IPS-11a (cell line): ENCODE results near the gene PHKA1.
"Not testable (repeated sequence)": the region's sequence is repeated elsewhere in the genome, so short reads cannot be mapped to it uniquely, and the experiment has no call there.

ENCODE experiments used
- H3K4me3 ChIP-seq: one replicate; pipeline ENCODE4 v1.5.1; 2013; ENCODE audit warnings: low read depth, low read length, control low read depth

PHKA1 gene

DNA sequence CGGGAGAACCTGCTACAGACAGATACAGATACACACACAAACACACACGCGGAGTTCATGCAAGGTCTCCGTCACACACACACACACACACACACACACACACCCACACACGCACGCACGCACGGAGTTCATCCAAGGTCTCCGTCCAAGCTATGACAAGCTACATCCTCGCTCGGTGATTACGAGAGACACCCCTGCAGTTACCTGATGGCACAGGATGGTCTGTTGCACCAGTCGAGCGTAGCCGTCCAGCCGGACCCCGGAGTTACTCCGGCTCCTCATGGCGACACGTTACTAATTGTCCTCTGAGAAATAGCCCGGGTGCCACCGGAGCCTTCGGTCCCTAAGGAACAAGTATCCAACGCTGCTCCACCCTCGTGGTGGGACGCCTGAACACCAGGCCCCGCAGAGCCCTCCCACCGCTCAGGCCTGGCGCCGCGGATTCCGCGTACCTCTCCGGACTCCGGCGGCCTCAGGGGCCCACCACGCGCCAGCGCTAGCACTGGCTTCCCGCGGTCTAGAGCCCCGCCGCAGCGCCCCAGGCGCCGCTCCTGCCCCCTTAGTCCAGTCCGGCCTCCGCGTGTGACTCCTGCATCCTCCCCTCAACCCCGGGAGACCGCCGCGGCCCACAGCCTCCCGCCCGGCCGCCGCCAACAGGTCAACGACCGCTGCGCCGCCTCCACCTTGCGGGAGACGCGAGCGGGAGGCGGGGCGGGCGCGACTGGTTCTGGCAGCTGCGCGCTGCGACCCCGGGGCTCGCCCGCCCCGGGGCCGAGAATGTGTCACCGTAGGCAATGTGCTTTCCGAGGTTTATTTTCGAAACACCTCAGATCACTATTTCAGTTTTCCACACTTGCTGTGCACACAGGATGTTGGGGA is at the start of gene PHKA1:
TSS of gene PHKA1 (minus strand) at position 708 of the 879 bp plus-strand sequence. CDS start at position 282, 426 bp downstream.
- peak within 1 kb of the TSS; percentile 56 for H3K4me3 ChIP-seq

DNA sequence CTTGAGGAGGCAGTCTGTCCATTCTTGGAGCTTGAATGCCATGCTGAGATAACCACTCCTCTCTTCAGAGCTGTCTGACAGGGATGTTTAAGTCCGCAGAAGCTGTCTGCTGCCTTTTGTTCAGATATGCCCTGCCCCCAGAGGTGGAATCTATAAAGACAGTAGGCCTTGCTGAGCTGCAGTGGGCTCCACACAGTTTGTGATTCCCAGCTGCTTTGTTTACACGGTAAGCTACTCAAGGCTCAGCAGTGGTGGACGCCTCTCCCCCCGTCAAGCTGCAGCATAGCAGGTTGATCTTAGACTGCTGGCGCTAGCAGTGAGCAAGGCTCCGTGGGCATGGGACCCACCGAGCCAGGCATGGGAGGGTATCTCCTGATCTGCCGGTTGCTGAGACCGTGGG is 46.3 kb upstream of the PHKA1 start:
- H3K4me3 ChIP-seq = not testable (repeated sequence)

DNA sequence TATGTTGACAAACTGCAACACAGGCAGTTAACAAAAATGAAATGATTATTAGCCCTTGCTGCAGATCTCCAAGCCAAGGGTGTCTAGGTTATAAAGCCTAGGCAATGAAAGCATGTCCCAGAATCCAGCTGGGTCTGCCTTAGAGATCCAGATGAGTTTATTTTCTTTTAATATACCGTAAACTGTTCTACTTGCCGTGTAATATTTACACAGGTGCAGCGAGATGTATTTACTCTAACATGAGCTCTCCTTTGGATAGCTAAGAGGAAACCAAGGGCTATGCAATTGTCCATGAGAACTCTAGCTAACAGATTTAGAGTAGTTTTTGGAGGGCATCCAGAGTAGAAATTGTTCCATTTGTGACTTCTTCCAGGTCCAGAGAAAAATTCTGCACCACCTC is 34.4 kb upstream of the PHKA1 start:
- H3K4me3 ChIP-seq = not testable (repeated sequence)

DNA sequence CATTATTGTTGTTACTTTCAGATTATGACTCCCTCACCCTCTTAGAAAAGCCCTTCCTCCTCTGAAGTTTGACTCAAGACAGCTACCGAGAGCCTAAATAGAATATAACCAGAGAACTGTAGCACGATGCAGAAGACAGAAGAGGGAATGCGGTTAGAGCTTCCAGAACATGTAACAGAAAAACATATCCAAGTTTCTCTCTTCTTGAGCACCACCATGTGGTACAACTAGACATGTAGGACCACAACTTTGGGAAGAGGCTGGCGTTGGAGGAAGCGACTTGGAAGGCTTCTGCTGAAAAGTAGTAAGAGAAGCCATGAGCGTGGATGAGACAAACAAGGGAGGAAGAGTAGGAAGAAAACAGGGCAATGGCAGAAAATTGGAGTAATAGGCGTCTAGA is 31.4 kb upstream of the PHKA1 start:
- H3K4me3 ChIP-seq = not testable (repeated sequence)

DNA sequence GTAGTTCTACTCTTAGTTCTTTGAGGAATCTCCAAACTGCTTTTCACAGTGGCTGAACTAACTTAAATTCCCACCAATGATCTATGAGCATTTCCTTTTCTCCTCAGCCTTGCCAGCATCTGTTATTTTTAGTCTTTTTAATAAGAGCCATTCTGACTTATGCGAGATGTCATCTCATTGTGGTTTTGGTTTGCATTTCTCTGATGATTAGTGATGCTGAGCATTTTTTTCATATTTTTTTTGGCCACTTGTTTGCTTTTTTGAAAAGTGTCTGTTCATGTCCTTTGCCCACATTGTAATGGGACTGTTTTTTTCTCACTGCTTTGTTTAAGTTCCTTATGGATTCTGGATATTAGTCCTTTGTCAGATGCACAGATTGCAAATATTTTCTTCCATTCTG is 21.5 kb upstream of the PHKA1 start:
- H3K4me3 ChIP-seq = no peak overlapping the region

DNA sequence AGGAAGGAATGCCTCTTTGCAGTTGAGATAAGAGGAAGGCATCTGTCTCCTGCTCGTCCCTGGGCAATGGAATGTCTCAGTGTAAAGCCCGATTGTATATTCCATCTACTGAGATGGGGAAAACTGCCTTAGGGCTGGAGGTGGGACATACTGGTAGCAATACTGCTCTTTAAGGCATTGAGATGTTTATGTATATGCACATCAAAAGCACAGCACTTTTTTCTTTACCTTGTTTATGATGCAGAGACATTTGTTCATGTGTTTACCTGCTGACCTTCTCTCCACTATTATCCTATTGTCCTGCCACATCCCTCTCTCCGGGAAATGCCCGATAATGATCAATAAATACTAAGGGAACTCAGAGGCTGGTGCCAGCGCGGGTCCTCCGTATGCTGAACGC is 19.5 kb upstream of the PHKA1 start:
- not testable (repeated sequence) for H3K4me3 ChIP-seq

DNA sequence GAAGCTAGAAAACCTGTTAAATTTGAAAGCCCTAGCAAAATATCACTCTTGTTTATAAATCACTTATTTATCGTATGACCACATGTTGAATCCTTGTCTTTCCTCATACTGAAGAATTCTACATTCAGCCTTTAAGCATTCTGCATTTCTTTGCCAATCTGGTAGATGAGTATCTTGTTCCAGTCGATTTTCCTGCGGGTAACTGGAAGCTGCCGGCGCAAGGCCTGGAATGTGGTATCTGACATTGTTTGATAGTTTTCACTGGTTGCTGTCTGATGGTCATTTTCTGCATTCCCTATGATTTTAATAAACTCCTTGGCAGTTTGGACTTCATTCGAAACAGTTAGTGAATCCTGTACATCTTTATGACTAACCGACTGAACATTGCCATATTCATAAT is 13.7 kb upstream of the PHKA1 start:
- no peak overlapping the region for H3K4me3 ChIP-seq

DNA sequence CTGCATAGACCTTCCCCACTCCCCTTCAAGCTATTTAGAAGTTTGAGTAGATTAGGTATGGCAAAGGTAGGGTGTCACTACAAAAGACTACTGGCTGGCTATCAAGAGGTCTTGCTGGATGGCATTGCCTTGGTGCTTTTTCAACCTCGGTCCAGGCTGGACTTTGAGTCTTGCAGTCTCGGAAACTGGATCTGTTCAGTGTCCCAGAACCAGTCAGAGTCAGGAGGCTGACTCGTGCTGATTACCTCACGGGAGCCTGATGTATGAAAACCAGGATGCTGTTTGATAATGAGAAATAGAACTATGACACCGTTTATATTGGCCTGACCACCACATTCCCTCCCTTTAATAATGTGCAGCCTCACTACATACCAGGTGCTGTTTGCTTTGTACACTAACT is 2.7 kb upstream of the PHKA1 start:
- H3K4me3 ChIP-seq = no peak overlapping the region

DNA sequence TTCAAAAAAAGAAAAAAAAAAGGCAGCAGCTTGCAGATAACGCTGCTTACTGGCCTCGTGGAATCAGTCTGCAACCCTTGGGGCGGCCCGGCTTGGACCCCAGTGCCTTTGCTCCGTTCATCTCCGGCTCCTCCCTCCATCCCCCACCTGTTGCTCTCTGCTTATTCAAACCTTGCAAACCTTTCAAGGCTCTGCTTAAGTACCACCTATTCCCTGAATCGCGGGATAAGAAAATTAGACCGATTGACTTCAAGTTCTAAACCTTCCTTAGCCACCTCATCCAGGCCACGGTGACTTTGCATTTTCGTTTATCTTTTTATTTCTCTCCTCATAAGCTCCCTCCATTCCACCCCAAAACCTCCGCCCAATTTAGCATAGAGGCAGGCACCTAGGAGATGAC is 1.4 kb upstream of the PHKA1 start:
- H3K4me3 ChIP-seq = no peak overlapping the region

DNA sequence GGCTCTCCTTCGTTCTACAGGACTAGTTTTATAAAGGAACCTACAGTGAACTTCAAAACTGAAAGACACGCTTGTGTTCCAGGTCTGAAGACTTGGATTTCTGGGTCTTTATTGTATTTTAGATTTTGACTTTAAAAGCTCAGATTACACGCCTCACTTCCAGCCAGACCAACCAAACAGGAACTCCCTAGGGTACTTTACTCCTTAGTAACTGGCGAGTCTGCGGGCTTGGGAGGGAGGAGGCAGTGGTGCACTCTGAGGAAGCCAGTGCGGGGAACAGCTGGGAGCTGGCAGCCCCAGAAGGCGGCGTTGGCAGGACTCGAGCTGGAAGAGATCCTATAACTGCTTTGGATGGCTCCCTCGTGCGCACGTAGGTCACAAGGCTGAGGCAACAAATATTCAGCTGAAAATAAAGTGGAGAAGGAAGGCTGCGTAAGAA is 391 bp upstream of the PHKA1 start:
- H3K4me3 ChIP-seq = peak overlapping the region; percentile 33

DNA sequence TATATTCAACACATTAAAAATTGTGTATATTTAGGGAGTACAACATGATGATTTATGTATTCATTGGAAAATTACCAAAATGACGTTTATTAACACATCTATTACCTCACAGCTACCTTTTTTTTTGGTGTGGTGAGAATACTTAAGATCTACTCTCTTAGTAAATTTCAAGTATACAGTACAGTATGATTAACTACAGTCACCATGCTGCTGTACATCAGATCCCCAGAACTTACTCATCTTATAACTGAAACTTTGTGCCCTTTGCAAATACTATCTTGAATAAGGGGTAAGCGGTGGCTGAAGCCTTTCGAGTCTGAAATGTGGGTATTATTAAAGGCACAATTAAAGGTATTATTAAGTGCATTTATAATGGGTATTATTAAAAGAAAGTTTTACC is 976 bp downstream of the PHKA1 start:
- peak overlapping the region; percentile 1 for H3K4me3 ChIP-seq

DNA sequence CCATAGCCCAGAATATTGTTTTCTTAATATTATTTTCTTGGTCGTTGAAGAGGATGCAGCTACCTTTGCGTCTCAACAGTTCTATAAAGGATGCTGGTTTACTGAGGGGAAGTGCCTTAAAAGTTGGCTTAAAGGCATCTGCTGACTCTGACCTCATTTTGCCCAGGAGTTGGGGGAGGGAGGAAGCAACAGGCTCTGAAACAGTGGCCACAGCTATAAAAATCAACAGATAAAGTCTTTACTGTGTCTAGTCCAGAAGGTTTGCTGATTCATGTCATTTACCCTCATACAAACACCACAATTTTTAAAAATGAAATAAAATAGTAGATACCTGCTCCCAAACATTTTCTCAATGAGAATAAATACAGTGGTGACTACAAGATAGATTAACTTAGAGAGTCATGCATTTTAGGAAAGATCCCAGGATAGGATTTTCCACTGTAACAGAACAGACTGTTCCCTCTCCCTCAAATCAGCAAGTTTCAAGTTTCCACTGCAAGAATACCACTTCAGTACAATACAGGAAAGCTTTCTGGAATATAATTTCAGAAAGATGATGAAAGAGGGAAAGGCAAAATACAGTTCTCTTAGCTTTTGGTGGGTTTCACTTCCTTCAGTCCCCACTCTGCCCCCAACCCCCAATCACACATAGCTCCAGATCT is 1.9 kb downstream of the PHKA1 start:
- H3K4me3 ChIP-seq = no peak overlapping the region

DNA sequence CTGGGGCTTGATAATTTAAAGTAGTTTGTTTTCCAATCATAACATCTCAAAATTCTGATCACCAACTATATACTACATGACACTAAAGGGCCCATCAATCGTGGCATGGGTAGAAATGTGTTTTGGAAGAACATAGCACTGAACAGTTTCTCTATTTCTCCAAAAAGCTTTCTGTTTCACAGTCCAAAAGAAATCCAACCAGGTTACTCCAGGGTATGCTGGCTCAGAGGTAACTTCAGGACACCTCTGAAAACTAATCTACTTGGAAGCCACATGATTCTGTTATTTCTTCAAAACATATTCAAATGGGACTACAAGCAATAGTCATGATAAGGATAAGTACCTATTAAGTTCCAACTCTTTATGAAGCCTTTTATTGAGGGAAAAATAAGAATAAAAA is 8.3 kb downstream of the PHKA1 start:
- no peak overlapping the region for H3K4me3 ChIP-seq

DNA sequence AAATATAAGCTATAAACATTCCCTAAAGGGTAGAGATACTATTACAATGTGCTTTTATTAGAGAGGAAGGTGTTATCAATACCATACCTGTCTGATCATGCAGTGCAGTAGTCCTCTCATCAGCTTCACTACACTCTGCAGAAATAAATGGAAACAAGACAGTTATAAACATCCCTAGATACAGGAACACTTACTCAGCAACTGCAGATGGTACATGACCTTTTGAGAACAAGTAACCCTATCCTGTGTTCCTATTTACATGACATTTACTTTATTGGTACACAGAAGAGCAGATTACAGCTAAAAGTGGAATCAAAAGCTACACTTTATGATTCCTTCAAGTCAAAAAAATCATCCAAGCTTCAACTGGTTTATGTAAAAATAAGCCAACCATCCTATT is 9.0 kb downstream of the PHKA1 start:
- no peak overlapping the region for H3K4me3 ChIP-seq

DNA sequence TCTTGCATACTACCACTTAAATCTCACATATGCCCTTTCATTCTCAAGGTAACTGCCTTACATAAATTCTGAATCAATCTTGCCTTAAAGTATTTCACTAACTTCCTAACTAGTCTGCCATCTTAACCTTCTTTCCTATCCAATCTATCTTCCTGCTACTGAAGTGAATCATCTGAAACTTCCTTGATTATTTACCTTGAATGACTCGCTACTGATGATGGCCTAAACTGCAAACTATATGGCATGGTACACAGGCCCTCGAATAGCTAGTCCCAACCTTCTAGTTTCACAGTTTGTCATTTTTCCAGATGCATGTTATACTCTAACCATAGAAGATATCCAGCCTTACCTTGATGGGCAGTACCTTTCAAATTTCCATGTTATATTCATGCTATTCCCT is 19.9 kb downstream of the PHKA1 start:
- H3K4me3 ChIP-seq = no peak overlapping the region

DNA sequence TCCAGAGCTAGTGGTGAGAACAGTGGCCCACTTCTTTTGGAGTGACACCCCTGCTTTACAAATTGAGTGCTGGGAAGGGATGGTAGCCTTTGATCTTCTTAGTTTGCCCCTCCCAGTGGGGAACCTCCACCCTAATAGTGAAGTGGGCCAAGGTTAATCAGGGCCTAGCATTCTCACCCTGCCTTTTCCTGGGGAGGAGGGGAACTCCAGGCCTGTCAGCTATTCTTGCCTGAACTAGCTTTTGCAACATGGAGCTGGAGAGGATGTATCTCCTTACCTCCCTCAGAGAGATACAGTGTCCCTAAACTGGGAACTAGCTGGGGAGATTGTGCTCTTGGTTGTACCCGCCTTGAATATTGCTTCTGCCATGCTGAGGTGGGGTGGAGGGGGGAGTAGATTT is 20.6 kb downstream of the PHKA1 start:
- H3K4me3 ChIP-seq = no peak overlapping the region

DNA sequence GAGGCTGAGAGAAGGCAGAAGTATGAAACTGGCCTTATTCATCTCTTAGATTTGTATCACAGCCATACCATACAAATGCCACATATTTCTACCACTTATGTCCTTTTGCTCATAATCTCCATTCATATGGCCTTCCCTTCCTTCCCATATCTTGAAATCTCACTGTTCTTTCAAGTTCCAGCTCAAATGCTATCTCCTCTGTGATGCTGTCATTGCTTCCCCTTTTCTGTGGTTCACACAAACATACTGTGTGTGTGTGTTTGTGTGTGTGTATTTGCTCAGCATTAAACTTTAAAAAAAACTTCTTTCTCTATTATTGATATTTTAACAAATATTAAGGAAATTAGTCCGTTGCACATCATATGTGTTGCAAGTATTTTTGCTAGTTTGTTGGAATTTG is 26.7 kb downstream of the PHKA1 start:
- H3K4me3 ChIP-seq = no peak overlapping the region

DNA sequence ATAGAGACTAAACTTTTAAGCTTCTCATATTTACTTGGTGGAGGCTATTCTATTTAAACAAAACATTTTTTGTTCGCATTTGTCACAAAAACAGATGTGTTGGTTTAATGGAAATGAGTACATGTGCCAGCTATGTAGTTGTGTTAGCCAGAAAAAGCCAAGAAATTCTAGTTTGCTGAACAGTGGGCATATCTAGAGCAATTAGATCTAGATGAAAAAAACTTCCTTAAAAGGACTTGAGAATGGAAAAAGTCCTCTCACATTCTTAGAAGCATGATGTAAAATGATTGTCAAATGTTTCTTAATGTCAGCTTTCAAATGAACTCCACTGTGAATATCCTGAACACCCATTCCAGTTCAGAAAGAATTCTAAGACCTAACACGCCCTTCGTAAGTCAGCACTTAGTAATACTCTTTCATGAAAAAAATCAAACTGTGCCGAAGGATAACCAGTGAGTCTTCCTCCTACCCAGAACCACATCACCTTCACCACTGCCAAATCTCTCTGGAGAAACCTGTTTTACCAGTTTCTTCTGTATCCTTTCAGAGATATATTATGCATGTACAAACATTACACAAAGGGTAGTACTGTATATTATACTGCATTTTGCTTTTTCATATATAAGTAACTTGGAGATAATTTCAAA is 28.2 kb downstream of the PHKA1 start:
- no peak overlapping the region for H3K4me3 ChIP-seq

DNA sequence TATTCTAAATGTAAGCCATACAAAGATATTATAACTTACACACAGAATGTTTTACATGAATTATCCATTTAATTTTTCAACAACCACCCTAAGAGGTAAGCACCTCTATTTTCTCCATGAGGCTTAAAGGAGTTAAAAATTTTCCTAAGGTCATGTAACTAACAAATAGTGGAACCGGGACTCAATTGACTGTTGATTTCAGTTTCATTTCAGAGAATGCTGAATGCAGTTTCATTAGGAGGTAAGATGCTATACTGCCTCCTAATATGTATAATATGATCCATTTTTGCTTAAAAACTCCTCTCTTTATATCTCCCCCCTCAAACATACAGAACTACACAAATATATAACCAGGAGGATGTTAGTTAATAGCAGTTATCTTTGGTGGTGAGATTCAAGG is 29.1 kb downstream of the PHKA1 start:
- H3K4me3 ChIP-seq = no peak overlapping the region

DNA sequence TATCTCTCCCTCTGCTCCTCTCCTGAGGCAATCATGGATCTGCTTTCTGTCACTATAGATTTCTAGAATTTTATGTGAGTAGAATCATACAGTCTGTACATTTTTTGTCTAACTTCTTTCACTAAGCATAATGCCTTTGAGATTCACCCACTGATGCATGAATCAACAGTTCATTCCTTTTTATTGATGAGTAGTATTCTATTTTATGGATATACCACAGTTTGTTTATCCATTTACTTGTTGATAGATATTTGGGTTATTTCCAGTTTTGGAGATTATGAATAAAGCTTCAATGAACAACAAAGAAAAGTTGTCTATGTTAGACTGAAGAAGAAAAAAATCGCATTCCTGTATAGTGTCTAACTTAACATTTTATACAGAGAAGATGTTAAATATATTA is 30.5 kb downstream of the PHKA1 start:
- H3K4me3 ChIP-seq = no peak overlapping the region

DNA sequence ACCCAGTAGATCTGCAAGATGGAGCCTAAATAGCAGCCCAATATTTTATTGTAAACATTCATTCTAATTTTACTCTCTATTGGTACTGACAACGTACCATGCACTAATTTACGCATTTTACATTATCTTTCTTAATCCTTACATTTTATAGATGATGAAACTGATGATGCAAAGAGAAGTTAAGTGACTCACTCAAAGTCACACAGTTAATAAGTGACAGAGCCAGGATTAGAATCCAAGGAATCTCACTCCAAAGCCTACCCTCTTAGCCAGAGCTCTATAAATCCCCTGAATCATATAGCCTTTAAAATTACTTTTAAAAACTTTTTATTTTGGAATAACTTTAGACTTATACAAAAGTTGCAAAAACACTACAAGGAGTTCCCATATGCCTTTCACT is 37.6 kb downstream of the PHKA1 start:
- no peak overlapping the region for H3K4me3 ChIP-seq

DNA sequence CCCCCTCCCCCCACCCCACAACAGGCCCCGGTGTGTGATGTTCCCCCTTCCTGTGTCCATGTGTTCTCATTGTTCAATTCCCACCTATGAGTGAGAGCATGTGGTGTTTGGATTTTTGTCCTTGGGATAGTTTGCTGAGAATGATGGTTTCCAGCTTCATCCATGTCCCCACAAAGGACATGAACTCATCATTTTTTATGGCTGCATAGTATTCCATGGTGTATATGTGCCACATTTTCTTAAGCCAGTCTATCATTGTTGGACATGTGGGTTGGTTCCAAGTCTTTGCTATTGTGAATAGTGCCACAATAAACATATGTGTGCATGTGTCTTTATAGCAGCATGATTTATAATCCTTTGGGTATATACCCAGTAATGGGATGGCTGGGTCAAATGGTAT is 40.2 kb downstream of the PHKA1 start:
- H3K4me3 ChIP-seq = not testable (repeated sequence)
